MCF 10A (cell line): ENCODE measurements around the gene PRIMPOL. TPM values are rescaled to one million over a fixed set of nuclear protein-coding genes. Genes with fewer than 3 reads are reported as not detected.

Experiments
- BruUV-seq: library from RNA; stranded (reverse); fragments of 400-500 nt; replicated peaks from 2 replicates; lab custom pipeline; 2021; lab: Mats Ljungman, UMichigan
- CTCF ChIA-PET: fragments of 300-600 bp; sonication (Branson Sonifier 250); formaldehyde crosslinking; extraction: SDS; loops from one replicate; lab custom pipeline; 2021; ENCODE audit warnings: antibody characterized with exemption, inconsistent platforms; lab: Yijun Ruan, JAX
- POLR2A ChIA-PET: fragments of 300-600, 350-650 bp; sonication (Branson Sonifier 250); formaldehyde crosslinking; extraction: SDS; loops from one replicate; lab custom pipeline; 2020; ENCODE audit warnings: antibody characterized with exemption, inconsistent platforms; lab: Yijun Ruan, JAX
- DNase-seq: peaks from one replicate; pipeline ENCODE4 v3.0.0-alpha.2; 2018; ENCODE audit not compliant: unreplicated experiment
- H3K27ac Mint-ChIP-seq: one replicate; pipeline ENCODE4 v1.8.0; 2022; ENCODE audit warnings: mild to moderate bottlenecking, low read depth, mixed read lengths; ENCODE audit not compliant: unreplicated experiment
- H3K27me3 Mint-ChIP-seq: one replicate; pipeline ENCODE4 v1.8.0; 2022; ENCODE audit warnings: mixed read lengths; ENCODE audit not compliant: insufficient read depth, unreplicated experiment
- H3K36me3 Mint-ChIP-seq: one replicate; pipeline ENCODE4 v1.8.0; 2022; ENCODE audit warnings: mild to moderate bottlenecking, moderate library complexity, mixed read lengths; ENCODE audit not compliant: insufficient read depth, unreplicated experiment
- H3K4me1 Mint-ChIP-seq: one replicate; pipeline ENCODE4 v1.8.0; 2022; ENCODE audit warnings: mixed read lengths; ENCODE audit not compliant: insufficient read depth, unreplicated experiment
- H3K4me3 Mint-ChIP-seq: one replicate; pipeline ENCODE4 v1.8.0; 2022; ENCODE audit warnings: mild to moderate bottlenecking, moderate library complexity, mixed read lengths; ENCODE audit not compliant: unreplicated experiment
- H3K9me3 Mint-ChIP-seq: one replicate; pipeline ENCODE4 v1.8.0; 2022; ENCODE audit warnings: mixed read lengths; ENCODE audit not compliant: unreplicated experiment
- CTCF ChIP-seq: fragments of 200-600 bp; IDR thresholded peaks from one replicate; pipeline ENCODE4 v1.8.0; 2022; ENCODE audit warnings: antibody characterized with exemption, mild to moderate bottlenecking; ENCODE audit not compliant: unreplicated experiment
- intact Hi-C: fragments of 100-400 bp; cut with micrococcal nuclease; formaldehyde crosslinking; loops from 2 replicates; pipeline ENCODE4 v1.14.1; 2022
- total RNA-seq: library from RNA; stranded (reverse); gene quantifications from 2 replicates; pipeline ENCODE4 v1.2.3, GENCODE V29; 2022

Gene PRIMPOL
- total RNA-seq, 1 experiment from 2014 or later, result 19.2 TPM

- no peak overlapping the region for H3K27ac Mint-ChIP-seq
- no peaks in the 10 kb centered on the region for H3K9me3 Mint-ChIP-seq
- BruUV-seq, result no TSS peak
- peaks cover 62% of the 10 kb centered on the region for H3K36me3 Mint-ChIP-seq
- intact Hi-C loops, result no loop called here
- no peak for DNase-seq
- CTCF ChIA-PET, result interaction anchor here (0.6 to 0.8 kb wide), 3 partner anchors 9 to 194 kb away, joined by 3 read pairs; no protein-coding TSS in a partner anchor
- TF ChIP-seq CTCF, result no peak
- POLR2A ChIA-PET, result no interaction called here
- no peaks in the 10 kb centered on the region for H3K4me1 Mint-ChIP-seq
- no peak overlapping the region for H3K4me3 Mint-ChIP-seq
- no peaks in the 10 kb centered on the region for H3K27me3 Mint-ChIP-seq
Observed at GRCh38 chr4:184668511-184669114, 19.1 kb downstream of the PRIMPOL start.

GRCh38 chr4:184669251-184669650, 19.7 kb downstream of the PRIMPOL start:
- CTCF ChIA-PET, result interaction anchor here (0.7 to 0.8 kb wide), 2 partner anchors 10 to 194 kb away, joined by 3 read pairs; no protein-coding TSS in a partner anchor
- DNase-seq, result no peak
- H3K4me3 Mint-ChIP-seq, result no peak overlapping the region
- H3K36me3 Mint-ChIP-seq, result peaks cover 69% of the 10 kb centered on the region
- no peaks in the 10 kb centered on the region for H3K4me1 Mint-ChIP-seq
- intact Hi-C loops, result no loop called here
- no TSS peak for BruUV-seq
- H3K27me3 Mint-ChIP-seq, result no peaks in the 10 kb centered on the region
- POLR2A ChIA-PET, result interaction anchor here (0.7 kb wide), 1 partner anchor 20 kb away, joined by 3 read pairs; the partner anchor contains the start of gene PRIMPOL
- no peak for TF ChIP-seq CTCF
- peak overlapping the region; percentile 22 for H3K27ac Mint-ChIP-seq
- no peaks in the 10 kb centered on the region for H3K9me3 Mint-ChIP-seq

- Mint-ChIP-seq H3K27me3 (no peaks in the 10 kb centered on the region), H3K36me3 (peaks cover 57% of the 10 kb centered on the region), H3K27ac (no peak overlapping the region), H3K9me3 (no peaks in the 10 kb centered on the region), H3K4me1 (no peaks in the 10 kb centered on the region), H3K4me3 (no peak overlapping the region)
- peak; percentile 64 for DNase-seq
- no TSS peak for BruUV-seq
- TF ChIP-seq CTCF, result no peak
- ChIA-PET CTCF (interaction anchor here (1.0 kb wide), 1 partner anchor 23 kb away, joined by 4 read pairs; no protein-coding TSS in a partner anchor), POLR2A (interaction anchor here (0.6 to 1.1 kb wide), 5 partner anchors 10 to 728 kb away, joined by 3 to 4 read pairs (median 3); partner anchors contain the start of genes CASP3 and PRIMPOL)
- intact Hi-C loops, result no loop called here
Observed at GRCh38 chr4:184671101-184671500, 21.6 kb downstream of the PRIMPOL start.

- POLR2A ChIA-PET, result no interaction called here
- no peak overlapping the region for H3K27ac Mint-ChIP-seq
- no peaks in the 10 kb centered on the region for H3K9me3 Mint-ChIP-seq
- no TSS peak for BruUV-seq
- H3K36me3 Mint-ChIP-seq, result peaks cover 51% of the 10 kb centered on the region
- no peaks in the 10 kb centered on the region for H3K4me1 Mint-ChIP-seq
- no peaks in the 10 kb centered on the region for H3K27me3 Mint-ChIP-seq
- CTCF ChIA-PET, result no interaction called here
- no peak for DNase-seq
- TF ChIP-seq CTCF, result no peak
- intact Hi-C loops, result no loop called here
- H3K4me3 Mint-ChIP-seq, result no peak overlapping the region
Observed at GRCh38 chr4:184672741-184673140, 23.2 kb downstream of the PRIMPOL start.
